AG10803 (cell line): ENCODE measurements around the gene SHBG.

Source experiments
- DNase-seq: peaks from one replicate; pipeline ENCODE4 v3.0.0; 2010; ENCODE audit warnings: low read depth
- H3K4me3 ChIP-seq: 2 replicates; pipeline ENCODE4 v1.5.1; 2011; ENCODE audit warnings: mild to moderate bottlenecking, low read length, control low read depth
- CTCF ChIP-seq: conservative IDR thresholded peaks from 2 replicates; pipeline ENCODE4 v1.5.1; 2011; ENCODE audit warnings: mild to moderate bottlenecking, low read length, control low read depth, inconsistent platforms

The SHBG gene

DNA sequence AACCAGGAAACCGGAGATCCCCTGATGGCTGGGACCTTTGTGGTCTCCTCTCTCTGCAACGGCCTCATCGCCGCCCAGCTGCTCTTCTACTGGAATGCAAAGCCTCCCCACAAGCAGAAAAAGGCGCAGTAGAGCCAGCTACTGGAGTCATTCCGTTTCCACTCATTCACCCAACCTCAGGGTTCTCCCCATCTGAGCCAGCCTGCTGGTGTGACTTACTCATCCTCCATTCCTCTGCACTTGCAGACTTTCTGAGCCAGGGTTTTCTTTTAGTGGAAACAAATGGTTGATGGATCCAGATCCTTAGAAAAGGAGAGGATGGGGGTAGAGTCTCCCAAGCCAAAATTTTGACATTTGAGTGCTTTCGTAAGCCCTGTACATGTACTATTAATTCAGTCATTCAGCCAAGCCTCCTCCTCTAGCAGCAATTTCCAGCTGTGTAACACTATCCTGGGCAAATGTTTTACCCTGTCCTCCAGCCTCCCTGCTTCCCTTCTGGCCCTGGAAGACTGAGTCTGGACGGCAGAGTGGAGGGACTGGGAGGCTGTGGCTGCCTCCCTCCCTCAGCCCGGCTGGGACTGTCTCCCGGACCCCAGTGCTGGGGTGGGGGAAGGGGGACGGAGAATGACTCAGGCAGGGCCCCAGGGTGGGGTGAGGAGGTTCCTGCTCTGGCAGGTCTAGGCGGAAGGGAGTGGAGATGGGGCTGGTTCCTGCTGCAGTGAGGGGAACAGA is 42.3 kb upstream of the SHBG start:
- TF ChIP-seq CTCF = peak; percentile 40
- peak overlapping the region; percentile 18 for H3K4me3 ChIP-seq
- DNase-seq = peak; percentile 96

DNA sequence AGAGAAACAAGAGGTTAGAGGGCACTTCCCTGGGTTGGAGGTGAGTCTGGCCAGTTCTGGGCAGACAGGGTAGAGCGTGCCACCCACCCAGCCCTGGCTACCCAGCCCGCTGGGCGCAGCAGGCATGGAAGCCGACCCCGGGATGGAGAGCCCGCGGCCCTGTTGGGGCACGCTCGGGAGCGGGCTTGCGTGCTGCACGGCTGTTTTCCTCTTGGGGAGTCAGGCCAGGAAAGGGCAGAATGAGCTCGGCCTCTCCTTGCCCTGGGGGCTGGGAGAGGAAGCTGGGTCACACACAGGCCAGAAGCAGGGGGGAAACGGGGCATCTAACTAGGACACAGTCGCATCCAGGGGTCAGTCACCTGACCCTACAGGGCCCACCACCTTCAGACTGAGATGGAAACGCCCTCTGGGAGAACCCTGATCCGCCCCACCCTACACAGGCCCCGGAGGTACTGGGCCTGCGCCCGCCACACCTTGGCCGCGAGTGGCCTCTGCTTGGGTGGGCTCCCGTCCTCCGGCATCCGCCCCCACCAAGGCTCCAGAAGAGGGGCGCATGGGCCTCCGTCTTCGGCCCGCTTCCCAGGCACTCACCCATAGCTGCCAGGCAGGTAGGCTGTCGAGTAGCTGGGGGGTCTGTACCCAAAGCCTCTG is 41.3 kb upstream of the SHBG start:
- TF ChIP-seq CTCF = no peak
- DNase-seq = no peak
- peak overlapping the region; percentile 17 for H3K4me3 ChIP-seq

- peak; percentile 83 for DNase-seq
- H3K4me3 ChIP-seq = peak overlapping the region; percentile 17; the same call in 1 of the 2 replicates
- TF ChIP-seq CTCF = peak; percentile 79
These were observed 40.6 kb upstream of the SHBG start for GRCh38 chr17:7589204-7589868.

GRCh38 chr17:7589891-7590691 is 39.8 kb upstream of the SHBG start, which contains the start of gene SOX15:
SOX15 (minus strand) TSS chr17:7590094; CDS start chr17:7589676, 418 bp downstream.
- DNase-seq = no peak
- no peak for TF ChIP-seq CTCF
- peak within 1 kb of the TSS; percentile 17; the same call in 1 of the 2 replicates for H3K4me3 ChIP-seq

DNA sequence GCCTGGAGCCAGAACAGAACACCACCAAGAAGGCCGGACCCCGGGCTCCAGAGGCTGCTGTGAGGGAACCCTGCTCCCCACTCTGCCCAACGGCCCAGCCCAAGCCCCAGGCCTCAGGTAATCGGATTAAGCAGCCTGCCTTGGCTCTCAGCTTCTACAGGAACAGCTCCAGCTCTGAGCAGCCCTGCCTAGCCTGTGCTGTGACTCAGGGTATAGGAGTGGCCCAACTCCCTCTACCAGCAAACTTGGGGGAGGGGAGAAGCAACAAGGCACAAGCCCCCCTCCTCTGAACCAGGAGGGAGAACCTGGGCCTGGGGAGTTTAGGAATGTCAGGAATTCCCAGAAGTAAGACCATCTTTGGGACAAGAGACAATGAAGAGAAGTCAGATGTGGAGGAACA is 39.2 kb upstream of the SHBG start:
- no peak overlapping the region for H3K4me3 ChIP-seq
- TF ChIP-seq CTCF = no peak
- DNase-seq = peak; percentile 36

GRCh38 chr17:7591596-7591995 is 38.3 kb upstream of the SHBG start:
- TF ChIP-seq CTCF = no peak
- H3K4me3 ChIP-seq = no peak overlapping the region
- DNase-seq = no peak
